ENCODE measurements around the gene ACTL7B.

GRCh38 chr9:108835831-108836230, 20.0 kb downstream of the ACTL7B start:
- no peak for TF ChIP-seq CTCF (IDR thresholded peaks at IDR 0.05; ENCODE audit: borderline replicate concordance, extremely low read depth, low read length, poor library complexity, severe bottlenecking)
- TF ChIP-seq EZH2 (IDR thresholded peaks at IDR 0.05; ENCODE audit: borderline replicate concordance, low read depth, low read length, severe bottlenecking): no peak
